ENCODE data around the gene FYB2. TPM values are rescaled to one million over a fixed set of nuclear protein-coding genes. Genes with fewer than 3 reads are reported as not detected.

Gene FYB2
- total RNA-seq, 1 experiment from 2014 or later, result 0.48 TPM

- no peak overlapping the region for H3K14ac ChIP-seq (ENCODE audit: insufficient read depth, low read length)
- peaks cover 0 to 5% (median 0%) of the 10 kb centered on the region in 3 experiments; a peak in 1 of 7 replicates for H3K36me3 Mint-ChIP-seq (ENCODE audit: insufficient read depth in 1 of 3, low read depth in 3 of 3)
- H3K79me2 ChIP-seq (ENCODE audit: insufficient read depth, low read length), result no peaks in the 10 kb centered on the region
- no peaks in the 10 kb centered on the region for H3K23me2 ChIP-seq (ENCODE audit: insufficient read length, low read depth, low read length, poor library complexity, severe bottlenecking)
- no peak overlapping the region for H3K27ac ChIP-seq (ENCODE audit: insufficient read length, low read depth, low read length)
- no peak overlapping the region for H3K4me2 ChIP-seq (ENCODE audit: insufficient read depth, insufficient read length, low read length)
- H2BK5ac ChIP-seq (ENCODE audit: insufficient read length, low read length), result no peak overlapping the region
- H3K27me3 Mint-ChIP-seq (ENCODE audit: low read depth), result peaks cover 10% of the 10 kb centered on the region
- H3K4ac ChIP-seq (ENCODE audit: low read depth, low read length), result no peak overlapping the region
- H3K4me3 Mint-ChIP-seq, result no peak overlapping the region
- H2BK20ac ChIP-seq (ENCODE audit: low read depth, low read length, poor library complexity, severe bottlenecking), result no peak overlapping the region
- no peaks in the 10 kb centered on the region for H4K20me1 ChIP-seq (ENCODE audit: control insufficient read depth, insufficient read depth, insufficient read length)
- no peak overlapping the region for H3K18ac ChIP-seq (ENCODE audit: insufficient read length, low read depth, low read length)
- H4K8ac ChIP-seq (replicated peaks; ENCODE audit: insufficient read length, low read depth, low read length), result no peak overlapping the region
- no peak overlapping the region for H3K9ac ChIP-seq (ENCODE audit: extremely low read depth, insufficient read length, low read length)
- no peak overlapping the region for H3K27ac Mint-ChIP-seq
- H3T11ph ChIP-seq (ENCODE audit: low read length), result no peak overlapping the region
- peaks cover 6 to 26% of the 10 kb centered on the region in 2 experiments; a peak in 3 of 4 replicates for H3K4me1 Mint-ChIP-seq
- no peaks in the 10 kb centered on the region for H3K9me3 ChIP-seq (ENCODE audit: control insufficient read depth, low read depth, low read length)
- no peaks in the 10 kb centered on the region for H3K4me1 ChIP-seq (ENCODE audit: insufficient read depth, low read length)
- no peak overlapping the region for H2BK120ac ChIP-seq (ENCODE audit: low read depth, low read length, poor library complexity, severe bottlenecking)
- H3K23ac ChIP-seq (ENCODE audit: insufficient read length, low read depth, low read length), result no peak overlapping the region
- no peak overlapping the region for H2BK12ac ChIP-seq (ENCODE audit: insufficient read length, low read depth, low read length)
- no peak overlapping the region for H4K5ac ChIP-seq (ENCODE audit: insufficient read length, low read depth, low read length)
- no peaks in the 10 kb centered on the region for H3K79me1 ChIP-seq (ENCODE audit: insufficient read depth, low read depth, low read length, poor library complexity, severe bottlenecking)
- no peak overlapping the region for H2AFZ ChIP-seq (ENCODE audit: low read length)
- no peak overlapping the region for H4K91ac ChIP-seq (ENCODE audit: insufficient read length, low read depth, low read length)
- H2AK5ac ChIP-seq (ENCODE audit: insufficient read length, low read length), result no peak overlapping the region
- no peak for TF ChIP-seq CTCF (conservative IDR thresholded peaks at IDR 0.05)
- no CpG with 5 or more reads among the region's 5 CpGs for WGBS (ENCODE audit: extremely low coverage, insufficient read length, low lambda C conversion rate)
- peaks cover 0 to 4% of the 10 kb centered on the region in 2 experiments; a peak in 1 of 5 replicates for H3K9me3 Mint-ChIP-seq
- H3K56ac ChIP-seq (ENCODE audit: insufficient read length, low read depth, low read length), result no peak overlapping the region
- DNase-seq, result no peak
- no peak overlapping the region for H2BK15ac ChIP-seq (ENCODE audit: low read depth, low read length)
- no peaks in the 10 kb centered on the region for H3K27me3 ChIP-seq (ENCODE audit: insufficient read depth, low read length)
Observed at GRCh38 chr1:56850922-56851321, 31.7 kb upstream of the FYB2 start.

Data from H9 (cell line).